ENCODE data around the gene TMEM178A. TPM values are rescaled to one million over a fixed set of nuclear protein-coding genes. Genes with fewer than 3 reads are reported as not detected.

The TMEM178A gene
- polyA plus RNA-seq, 3 donors = 0.29 to 1.5 (median 0.62) TPM

- H3K27ac ChIP-seq (ENCODE audit: low read depth, low read length) = no peak overlapping the region
- 81 to 86% (median 81%) methylated on average over 4 of the region's 4 CpGs for WGBS, 3 donors
Measured at GRCh38 chr2:39696101-39696553, 30.4 kb downstream of the TMEM178A start.

GRCh38 chr2:39696838-39697237, 31.1 kb downstream of the TMEM178A start:
- H3K27ac ChIP-seq (ENCODE audit: low read depth, low read length) = no peak overlapping the region
- 29 to 57% (median 31%) methylated on average over 1 of the region's 1 CpG for WGBS, 3 donors

GRCh38 chr2:39697454-39697853, 31.7 kb downstream of the TMEM178A start:
- WGBS, 3 donors = 54 to 64% (median 58%) methylated on average over 2 of the region's 2 CpGs
- no peak overlapping the region for H3K27ac ChIP-seq (ENCODE audit: low read depth, low read length)

DNA sequence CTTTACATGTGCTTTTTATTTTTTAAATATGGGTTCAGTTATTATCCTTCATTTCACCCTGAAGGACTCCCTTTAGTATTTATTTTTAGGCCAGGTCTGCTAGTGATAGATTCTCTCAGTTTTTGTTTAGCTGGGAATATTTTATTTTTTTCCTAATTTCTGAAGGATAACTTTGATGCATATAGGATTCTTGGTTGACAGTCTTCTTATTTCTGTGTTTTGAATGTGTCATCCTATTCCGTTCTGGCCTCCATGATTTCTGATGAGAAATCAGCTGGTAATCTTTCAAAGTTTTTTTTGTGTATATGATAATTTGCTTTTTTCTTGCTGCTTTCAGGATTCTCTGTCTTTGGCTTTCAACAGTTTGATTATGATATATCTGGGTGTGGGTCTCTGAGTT, 35.4 kb downstream of the TMEM178A start:
- WGBS, 3 donors = 97 to 100% (median 98%) methylated on average over 1 of the region's 1 CpG
- no peak overlapping the region for H3K27ac ChIP-seq (ENCODE audit: low read depth, low read length)

DNA sequence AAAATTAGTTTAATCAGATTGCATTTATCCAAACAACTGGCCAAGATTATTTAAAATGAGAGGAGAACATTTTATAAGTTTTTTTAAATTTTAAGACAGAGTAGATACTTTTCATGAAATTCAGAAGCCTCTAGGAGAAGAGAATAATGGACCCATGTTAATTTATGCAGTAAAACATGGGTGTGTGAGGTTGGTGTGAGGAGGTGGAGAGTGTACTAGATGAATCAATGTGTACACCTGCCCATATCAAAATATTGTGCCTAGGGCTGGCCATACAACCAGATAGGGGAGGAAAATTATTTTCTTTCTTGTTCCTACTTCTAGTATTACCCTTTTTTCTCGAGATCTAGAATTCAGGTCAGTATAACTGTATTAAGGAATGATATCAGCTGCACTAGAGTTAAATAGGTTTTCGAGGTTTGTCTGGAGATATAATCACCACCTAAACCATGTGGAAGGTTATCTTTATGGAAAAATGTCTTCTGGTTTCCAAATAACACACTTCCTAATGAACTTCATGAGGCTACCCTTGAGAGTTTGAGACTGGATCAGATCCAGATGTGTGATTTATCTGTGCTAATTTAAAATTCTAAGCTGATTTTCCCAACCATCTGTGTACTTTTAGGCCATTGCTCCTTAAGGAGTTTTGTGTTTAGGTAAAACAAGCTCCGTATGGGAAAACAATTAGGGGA, 37.6 kb downstream of the TMEM178A start:
- no peak overlapping the region for H3K27ac ChIP-seq (ENCODE audit: low read depth, low read length)
- WGBS, 3 donors = 71 to 80% (median 78%) methylated on average over 3 of the region's 3 CpGs

GRCh38 chr2:39704540-39704939, 38.8 kb downstream of the TMEM178A start:
- WGBS, 3 donors = 70 to 91% (median 87%) methylated on average over 3 of the region's 3 CpGs
- H3K27ac ChIP-seq (ENCODE audit: low read depth, low read length) = no peak overlapping the region

GRCh38 chr2:39705638-39706037, 39.9 kb downstream of the TMEM178A start:
- WGBS, 3 donors = 48 to 88% (median 87%) methylated on average over 4 of the region's 4 CpGs
- H3K27ac ChIP-seq (ENCODE audit: low read depth, low read length) = no peak overlapping the region

DNA sequence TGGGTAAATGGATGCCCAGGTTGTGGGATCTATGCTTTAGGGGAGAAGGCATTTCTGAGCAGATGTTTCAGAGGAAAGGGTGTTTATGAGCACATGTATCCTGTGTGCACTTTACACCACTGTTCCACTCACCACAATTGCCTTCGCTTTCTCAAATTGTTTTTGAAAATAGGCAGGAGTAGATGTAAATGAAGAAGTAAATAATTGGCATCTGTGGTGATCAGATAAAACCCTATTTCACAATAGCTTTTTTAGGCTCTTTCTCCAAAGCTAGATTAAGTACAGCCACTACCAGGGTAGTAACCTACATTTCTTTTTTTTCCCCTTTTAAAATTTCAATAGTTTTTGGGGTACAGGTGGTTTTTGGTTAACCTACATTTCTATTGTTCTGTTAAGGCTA, 40.6 kb downstream of the TMEM178A start:
- 57 to 94% (median 69%) methylated on average over 1 of the region's 1 CpG for WGBS, 3 donors
- no peak overlapping the region for H3K27ac ChIP-seq (ENCODE audit: low read depth, low read length)

DNA sequence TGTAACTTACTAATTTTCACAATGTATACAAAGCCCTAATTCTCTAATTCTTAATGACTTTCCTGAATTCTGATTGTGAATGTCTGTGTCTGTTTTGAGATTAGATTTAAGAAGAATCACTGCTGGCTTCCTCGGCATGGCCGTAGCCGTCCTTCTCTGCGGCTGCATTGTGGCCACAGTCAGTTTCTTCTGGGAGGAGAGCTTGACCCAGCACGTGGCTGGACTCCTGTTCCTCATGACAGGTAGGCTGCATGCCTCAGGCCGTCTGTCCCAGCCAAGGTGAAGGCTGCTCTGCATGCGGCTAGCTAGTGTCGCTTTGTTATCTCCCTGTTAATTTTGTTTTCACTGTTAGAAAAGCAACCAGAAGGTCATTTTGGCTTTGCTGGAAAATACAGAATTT, 41.2 kb downstream of the TMEM178A start:
- WGBS, 3 donors = 92 to 96% (median 94%) methylated on average over 8 of the region's 8 CpGs
- H3K27ac ChIP-seq (ENCODE audit: low read depth, low read length) = no peak overlapping the region

- H3K27ac ChIP-seq (ENCODE audit: low read depth, low read length) = no peak overlapping the region
- WGBS, 3 donors = 96 to 97% (median 96%) methylated on average over 9 of the region's 9 CpGs
Measured at GRCh38 chr2:39708003-39708402, 42.3 kb downstream of the TMEM178A start.

- WGBS, 3 donors = 56 to 65% (median 62%) methylated on average over 3 of the region's 3 CpGs
- H3K27ac ChIP-seq (ENCODE audit: low read depth, low read length) = no peak overlapping the region
Measured at GRCh38 chr2:39710807-39711206, 45.1 kb downstream of the TMEM178A start.

DNA sequence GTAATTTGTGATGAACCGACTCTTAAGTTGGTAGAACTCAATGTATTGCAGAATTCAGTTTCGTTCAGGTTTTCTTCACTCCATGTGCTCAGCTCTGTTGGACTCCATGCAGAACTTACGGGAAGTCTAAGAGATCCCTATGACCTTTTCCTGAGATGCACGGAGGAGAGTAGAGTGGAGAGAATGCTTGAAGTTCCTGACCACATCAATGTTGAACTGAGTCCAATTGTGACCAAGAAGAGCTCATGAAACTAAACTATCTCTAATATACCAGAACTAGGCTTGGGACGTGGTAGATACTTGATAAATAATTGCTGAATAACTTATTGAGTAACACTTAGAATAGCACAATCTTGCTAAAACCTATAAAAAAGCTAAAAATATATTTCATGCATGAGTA, 47.2 kb downstream of the TMEM178A start:
- WGBS, 3 donors = 89 to 92% (median 90%) methylated on average over 5 of the region's 5 CpGs

GRCh38 chr2:39715095-39715494, 49.4 kb downstream of the TMEM178A start:
- no peak overlapping the region for H3K27ac ChIP-seq (ENCODE audit: low read depth, low read length)

More for the DNA sequence above, 47.2 kb downstream of the TMEM178A start:
- no peak overlapping the region for H3K27ac ChIP-seq (ENCODE audit: low read depth, low read length)

DNA sequence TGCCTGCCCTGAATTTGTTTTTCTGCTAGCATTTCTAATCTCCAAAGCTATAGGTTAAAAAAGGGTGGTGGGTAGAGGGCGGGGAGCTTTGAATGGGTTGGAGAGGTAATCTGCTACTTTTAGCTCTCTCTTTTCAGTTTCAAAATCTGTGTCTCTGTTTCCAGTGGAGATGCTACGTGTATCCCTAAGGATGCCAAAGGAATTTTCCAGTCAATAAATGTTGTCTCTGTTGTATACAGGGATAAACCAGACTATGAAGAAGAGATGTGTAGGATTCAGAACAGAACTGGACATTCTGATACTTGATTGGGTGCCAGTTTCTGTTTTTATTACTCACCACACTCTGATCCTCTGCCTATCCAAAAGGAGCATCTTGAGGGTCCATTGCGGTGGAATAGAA, 50.1 kb downstream of the TMEM178A start:
- H3K27ac ChIP-seq (ENCODE audit: low read depth, low read length) = no peak overlapping the region
- WGBS, 3 donors = 92 to 95% (median 95%) methylated on average over 3 of the region's 3 CpGs

- 92 to 95% (median 93%) methylated on average over 12 of the region's 12 CpGs for WGBS, 3 donors
- no peak overlapping the region for H3K27ac ChIP-seq (ENCODE audit: low read depth, low read length)
Measured at GRCh38 chr2:39717067-39717466, 51.4 kb downstream of the TMEM178A start.

DNA sequence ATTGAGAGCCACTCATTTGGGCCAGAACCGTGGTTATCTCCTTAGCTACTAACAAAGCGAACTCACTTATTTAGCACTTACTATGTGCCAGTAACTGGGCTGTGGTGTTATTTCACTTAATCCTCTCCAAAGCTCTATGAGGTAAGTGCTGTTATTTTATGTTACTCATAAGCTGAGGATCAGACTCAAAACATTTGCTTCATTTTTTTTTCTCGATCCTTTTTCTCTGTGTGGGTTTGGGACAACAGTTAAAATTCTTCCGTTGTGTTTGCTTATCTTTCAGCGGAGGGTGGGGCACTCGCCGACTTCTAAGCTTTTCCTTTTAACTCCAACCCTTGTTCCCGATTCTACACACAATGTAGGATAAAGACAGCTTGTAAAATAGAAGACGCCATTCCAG, 52.8 kb downstream of the TMEM178A start:
- no peak overlapping the region for H3K27ac ChIP-seq (ENCODE audit: low read depth, low read length)
- WGBS, 3 donors = 84 to 90% (median 88%) methylated on average over 9 of the region's 9 CpGs

- H3K27ac ChIP-seq (ENCODE audit: low read depth, low read length) = no peak overlapping the region
- 81 to 84% (median 82%) methylated on average over 8 of the region's 8 CpGs for whole genome bisulfite sequencing, 3 donors
Measured at GRCh38 chr2:39719317-39719716, 53.6 kb downstream of the TMEM178A start.

DNA sequence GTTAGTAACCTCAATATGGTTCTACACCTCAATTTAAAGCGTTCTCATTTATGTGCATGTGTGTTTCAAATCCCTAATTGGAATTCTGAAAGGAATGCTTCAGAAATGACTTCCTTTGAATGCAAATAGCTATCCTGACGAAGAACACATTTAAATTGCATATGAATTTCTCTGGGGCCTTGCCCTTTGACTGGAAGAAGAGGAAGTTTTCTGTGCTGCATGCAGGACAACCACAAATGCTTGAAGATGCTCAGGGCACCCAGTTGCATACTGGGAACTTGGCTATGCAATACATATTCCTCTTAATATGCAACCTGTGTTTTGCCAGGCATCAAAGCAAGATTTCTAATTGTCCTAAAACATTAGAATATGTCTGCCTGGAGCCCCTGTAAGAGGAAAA, 55.3 kb downstream of the TMEM178A start:
- H3K27ac ChIP-seq (ENCODE audit: low read depth, low read length) = no peak overlapping the region
- WGBS, 3 donors = 81 to 88% (median 83%) methylated on average over 2 of the region's 2 CpGs

DNA sequence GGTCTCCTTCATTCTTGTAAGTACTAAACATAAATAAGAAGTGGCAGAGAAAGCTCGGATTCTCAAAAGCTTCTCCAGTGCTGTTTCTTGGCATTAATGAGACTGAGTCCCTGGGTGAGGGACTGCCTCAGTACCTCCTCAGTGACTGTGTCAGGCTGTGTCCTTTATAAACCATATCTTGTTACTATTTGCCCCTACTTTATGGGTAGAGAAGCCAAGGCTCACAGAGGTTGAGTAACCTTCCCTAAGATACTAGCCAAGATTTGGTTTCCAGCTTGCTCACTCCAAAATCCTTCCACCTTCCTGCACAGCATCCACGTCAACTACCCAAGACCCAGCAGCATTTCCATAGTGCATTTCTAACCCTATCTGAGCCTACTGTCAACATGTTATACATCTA, 57.8 kb downstream of the TMEM178A start:
- 75 to 88% (median 78%) methylated on average over 2 of the region's 2 CpGs for WGBS, 3 donors
- H3K27ac ChIP-seq (ENCODE audit: low read depth, low read length) = no peak overlapping the region
